ENCODE data around the gene PFKFB2. TPM values are rescaled to one million over a fixed set of nuclear protein-coding genes. Genes with fewer than 3 reads are reported as not detected.

Gene PFKFB2
- total and polyA plus RNA-seq, 2 of the 8 experiments (the other 6 are each of a cell fraction or from before 2014, with no cell fraction given): 6.7 to 19.1 TPM

DNA sequence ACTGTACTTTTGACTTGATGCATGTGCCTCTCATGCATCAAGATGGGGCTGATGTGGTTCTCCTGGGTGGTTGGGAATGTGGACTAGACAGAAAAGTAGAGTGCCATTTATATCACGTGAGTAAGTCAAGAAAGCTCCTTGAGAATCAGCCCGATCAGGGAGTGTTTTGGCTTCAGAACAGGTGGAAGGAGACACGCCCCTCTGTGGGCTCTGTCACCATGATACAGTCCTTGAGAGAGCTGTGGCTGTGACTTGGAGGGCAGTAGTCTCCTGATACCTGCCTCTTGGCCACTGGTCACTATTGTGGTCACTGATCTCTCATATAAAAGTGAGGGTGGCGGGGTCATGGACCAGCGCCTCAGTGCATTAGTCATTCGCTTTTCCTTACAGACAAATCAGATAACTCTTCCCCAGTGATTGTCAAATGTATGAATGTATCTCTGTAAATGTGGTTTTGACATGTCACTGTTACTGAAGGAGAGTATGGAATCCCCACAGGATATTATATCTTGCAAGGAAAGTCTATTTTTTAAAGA, 26.7 kb downstream of the PFKFB2 start:
- no peaks in the 10 kb centered on the region for H3K79me1 ChIP-seq (ENCODE audit: low read depth, low read length)
- no peaks in the 10 kb centered on the region for H3K27me3 ChIP-seq (replicated peaks in 1 of 4; ENCODE audit: control insufficient read depth in 3 of 4, extremely low read depth in 1 of 4, insufficient read depth in 3 of 4, low read length in 3 of 4)
- no peak for FAIRE-seq
- H3K4me3 ChIP-seq (ENCODE audit: extremely low read depth in 1 of 4, insufficient read depth in 2 of 4, low read depth in 3 of 4, low read length in 4 of 4): no peak overlapping the region
- H3K4me2 ChIP-seq (ENCODE audit: insufficient read depth in 1 of 2, low read depth in 2 of 2, low read length in 2 of 2): no peak overlapping the region
- CTCF ChIA-PET (ENCODE audit: partially characterized antibody): interaction anchor here (0.8 to 2.6 kb wide), 15 partner anchors 12 to 420 kb away, joined by 3 to 12 read pairs (median 3); partner anchors contain the start of gene PFKFB2
- DNase-seq (ENCODE audit: low read depth in 1 of 2, low spot score in 2 of 2): no peak
- POLR2A ChIA-PET (ENCODE audit: partially characterized antibody): interaction anchor here (0.7 to 1.2 kb wide), 2 partner anchors 13 to 21 kb away, joined by 3 read pairs; no protein-coding TSS in a partner anchor
- no peak overlapping the region for H3K14ac ChIP-seq (ENCODE audit: insufficient read length)
- H3K23ac ChIP-seq (ENCODE audit: insufficient read length): no peak overlapping the region
- no peak overlapping the region for H2BK5ac ChIP-seq (ENCODE audit: low read depth, low read length)
- 83% methylated on average over 6 of the region's 6 CpGs; no CpG with 5 or more reads in 1 of the 2 experiments for WGBS, 2 experiments (ENCODE audit: extremely low coverage in 1 of 2, insufficient coverage in 1 of 2, insufficient read length in 1 of 2, insufficient replicate concordance in 2 of 2, low coverage in 1 of 2, low lambda C conversion rate in 2 of 2, missing lambda C conversion rate in 1 of 2)
- H3K36me3 ChIP-seq (ENCODE audit: control insufficient read depth in 2 of 4, insufficient read depth in 4 of 4, low read length in 3 of 4): peaks cover 0 to 4% (median 0%) of the 10 kb centered on the region in 4 experiments; a peak in 1 of 8 replicates
- H3K79me2 ChIP-seq (ENCODE audit: control insufficient read depth in 1 of 2, insufficient read depth in 2 of 2, low read length in 2 of 2): no peaks in the 10 kb centered on the region
- H4K20me1 ChIP-seq (replicated peaks in 1 of 2; ENCODE audit: control insufficient read depth in 1 of 2, insufficient read depth in 2 of 2, low read length in 2 of 2): no peaks in the 10 kb centered on the region
- H2AK5ac ChIP-seq (ENCODE audit: low read depth, low read length): no peak overlapping the region
- no peak overlapping the region for H3K56ac ChIP-seq (replicated peaks; ENCODE audit: insufficient read length, low read depth, low read length)
- no peak overlapping the region for H3K27ac ChIP-seq (ENCODE audit: low read depth, low read length)
- H3K18ac ChIP-seq (ENCODE audit: extremely low read depth, low read length): no peak overlapping the region
- H4K5ac ChIP-seq (ENCODE audit: insufficient read length, low read depth, low read length): no peak overlapping the region
- no peak overlapping the region for H4K91ac ChIP-seq (replicated peaks; ENCODE audit: insufficient read length, low read length)
- no peak overlapping the region for H2BK15ac ChIP-seq (ENCODE audit: low read length)
- H3K23me2 ChIP-seq (ENCODE audit: low read depth, low read length): no peaks in the 10 kb centered on the region
- H2AFZ ChIP-seq (ENCODE audit: low read length): no peak overlapping the region
- H2BK20ac ChIP-seq (ENCODE audit: low read length): no peak overlapping the region
- H3K4me1 ChIP-seq (replicated peaks in 1 of 4; ENCODE audit: control insufficient read depth in 3 of 4, insufficient read depth in 4 of 4, low read length in 3 of 4): peaks cover 0 to under 1% (median 0%) of the 10 kb centered on the region in 4 experiments; a peak in 1 of 7 replicates
- no peak overlapping the region for H3K4ac ChIP-seq (replicated peaks; ENCODE audit: insufficient read length, low read depth, low read length)
- no peak overlapping the region for H2BK12ac ChIP-seq (ENCODE audit: low read depth, low read length)
- no peak overlapping the region for H2BK120ac ChIP-seq (replicated peaks; ENCODE audit: low read depth, low read length)
- no peak overlapping the region for H3K9ac ChIP-seq (replicated peaks in 1 of 4; ENCODE audit: extremely low read depth in 1 of 4, low read depth in 3 of 4, low read length in 3 of 4)
- H4K8ac ChIP-seq (ENCODE audit: extremely low read depth, insufficient read depth, low read length): no peak overlapping the region
- no peaks in the 10 kb centered on the region for H3K9me3 ChIP-seq (ENCODE audit: insufficient read depth in 2 of 2, low read depth in 1 of 2, low read length in 1 of 2)
- no peak for TF ChIP-seq PHF8 (conservative IDR thresholded peaks at IDR 0.05; ENCODE audit: low read depth, low read length)
- TF ChIP-seq CHD1 (IDR thresholded peaks at IDR 0.05; ENCODE audit: low read depth, low read length): no peak
- TF ChIP-seq FOSL1 (IDR thresholded peaks at IDR 0.05; ENCODE audit: insufficient read depth, low read depth, low read length): no peak
- TF ChIP-seq EP300 (IDR thresholded peaks at IDR 0.05; ENCODE audit: borderline replicate concordance in 1 of 2, low read depth in 2 of 2, low read length in 2 of 2): no peak
- no peak for TF ChIP-seq JUND (IDR thresholded peaks at IDR 0.05; ENCODE audit: low read length)
- TF ChIP-seq SRF (IDR thresholded peaks at IDR 0.05; ENCODE audit: low read depth, low read length): no peak
- TF ChIP-seq, protein P1, sequence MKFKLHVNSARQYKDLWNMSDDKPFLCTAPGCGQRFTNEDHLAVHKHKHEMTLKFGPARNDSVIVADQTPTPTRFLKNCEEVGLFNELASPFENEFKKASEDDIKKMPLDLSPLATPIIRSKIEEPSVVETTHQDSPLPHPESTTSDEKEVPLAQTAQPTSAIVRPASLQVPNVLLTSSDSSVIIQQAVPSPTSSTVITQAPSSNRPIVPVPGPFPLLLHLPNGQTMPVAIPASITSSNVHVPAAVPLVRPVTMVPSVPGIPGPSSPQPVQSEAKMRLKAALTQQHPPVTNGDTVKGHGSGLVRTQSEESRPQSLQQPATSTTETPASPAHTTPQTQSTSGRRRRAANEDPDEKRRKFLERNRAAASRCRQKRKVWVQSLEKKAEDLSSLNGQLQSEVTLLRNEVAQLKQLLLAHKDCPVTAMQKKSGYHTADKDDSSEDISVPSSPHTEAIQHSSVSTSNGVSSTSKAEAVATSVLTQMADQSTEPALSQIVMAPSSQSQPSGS (IDR thresholded peaks at IDR 0.05; ENCODE audit: low read length): no peak
- no peak for TF ChIP-seq BCL11A (IDR thresholded peaks at IDR 0.05; ENCODE audit: low read depth in 2 of 2, low read length in 2 of 2)
- no peak for TF ChIP-seq CBX8 (IDR thresholded peaks at IDR 0.05; ENCODE audit: borderline replicate concordance, low read depth, low read length)
- no peak for TF ChIP-seq POLR2A (IDR thresholded peaks at IDR 0.05; ENCODE audit: control extremely low read depth in 1 of 2, low read depth in 2 of 2, low read length in 2 of 2)
- TF ChIP-seq SIN3A (conservative IDR thresholded peaks at IDR 0.05 in 1 of 2, IDR thresholded peaks at IDR 0.05 in 1 of 2; ENCODE audit: low read depth in 1 of 2, low read length in 2 of 2): no peak
- no peak for TF ChIP-seq TAF1 (IDR thresholded peaks at IDR 0.05; ENCODE audit: low read depth, low read length)

All from H1 (cell line).